NCI-H1417 treated with DMSO at 0.1 percent for 48 hours (cell line): ENCODE data around the gene TMEM138.
"Not testable (repeated sequence)": the region's sequence is repeated elsewhere in the genome, so short reads cannot be mapped to it uniquely, and the experiment has no call there.

ENCODE experiments used
- DNase-seq: peaks from one replicate; lab custom pipeline; 2025; lab: John Stamatoyannopoulos, UW

The TMEM138 gene

DNA sequence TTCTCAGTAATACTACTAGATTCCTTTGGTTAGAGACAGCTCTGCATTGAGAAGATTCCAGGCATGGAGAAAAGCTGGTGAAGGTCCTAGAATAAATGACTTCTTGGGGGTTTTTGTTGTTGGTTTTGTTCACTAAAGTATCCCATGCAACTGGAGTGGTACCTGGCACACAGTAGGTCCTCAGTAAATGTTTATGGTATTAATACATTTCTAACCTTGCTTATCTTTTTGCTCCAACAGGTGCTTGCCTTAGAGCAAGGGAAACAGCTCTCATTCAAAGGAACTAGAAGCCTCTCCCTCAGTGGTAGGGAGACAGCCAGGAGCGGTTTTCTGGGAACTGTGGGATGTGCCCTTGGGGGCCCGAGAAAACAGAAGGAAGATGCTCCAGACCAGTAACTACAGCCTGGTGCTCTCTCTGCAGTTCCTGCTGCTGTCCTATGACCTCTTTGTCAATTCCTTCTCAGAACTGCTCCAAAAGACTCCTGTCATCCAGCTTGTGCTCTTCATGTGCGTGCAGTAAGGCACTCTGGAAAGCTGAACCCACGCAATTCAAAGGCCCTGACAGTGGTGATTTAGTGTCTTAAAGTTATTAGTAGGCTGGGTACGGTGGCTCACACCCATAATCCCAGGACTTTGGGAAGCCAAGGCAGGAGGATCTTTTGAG, 2.0 kb downstream of the TMEM138 start:
- DNase-seq, result no peak

DNA sequence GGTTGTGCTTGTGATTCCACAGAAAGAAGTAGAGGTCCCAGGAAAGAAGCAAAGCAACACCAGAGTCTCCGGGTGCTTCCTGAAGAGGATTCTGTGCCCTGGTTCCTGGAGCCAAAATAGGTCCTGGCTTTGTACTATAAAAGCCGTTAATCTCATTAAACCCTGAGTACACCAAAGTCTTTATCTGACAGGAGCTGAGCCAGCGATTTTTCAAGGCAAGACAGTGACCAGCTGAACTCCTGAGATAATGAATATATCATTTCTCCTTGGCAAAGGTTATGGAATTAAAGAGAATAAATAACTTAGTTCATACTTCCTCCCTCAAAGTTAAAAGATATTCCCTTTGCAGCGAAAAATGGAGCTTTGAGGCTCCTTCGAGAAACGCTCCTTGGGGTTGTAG, 5.2 kb downstream of the TMEM138 start:
- DNase-seq, result no peak

DNA sequence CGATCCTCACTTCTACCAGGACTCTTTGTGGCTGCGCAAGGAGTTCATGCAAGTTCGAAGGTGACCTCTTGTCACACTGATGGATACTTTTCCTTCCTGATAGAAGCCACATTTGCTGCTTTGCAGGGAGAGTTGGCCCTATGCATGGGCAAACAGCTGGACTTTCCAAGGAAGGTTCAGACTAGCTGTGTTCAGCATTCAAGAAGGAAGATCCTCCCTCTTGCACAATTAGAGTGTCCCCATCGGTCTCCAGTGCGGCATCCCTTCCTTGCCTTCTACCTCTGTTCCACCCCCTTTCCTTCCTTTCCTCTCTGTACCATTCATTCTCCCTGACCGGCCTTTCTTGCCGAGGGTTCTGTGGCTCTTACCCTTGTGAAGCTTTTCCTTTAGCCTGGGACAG, 6.5 kb downstream of the TMEM138 start:
- DNase-seq, result no peak

DNA sequence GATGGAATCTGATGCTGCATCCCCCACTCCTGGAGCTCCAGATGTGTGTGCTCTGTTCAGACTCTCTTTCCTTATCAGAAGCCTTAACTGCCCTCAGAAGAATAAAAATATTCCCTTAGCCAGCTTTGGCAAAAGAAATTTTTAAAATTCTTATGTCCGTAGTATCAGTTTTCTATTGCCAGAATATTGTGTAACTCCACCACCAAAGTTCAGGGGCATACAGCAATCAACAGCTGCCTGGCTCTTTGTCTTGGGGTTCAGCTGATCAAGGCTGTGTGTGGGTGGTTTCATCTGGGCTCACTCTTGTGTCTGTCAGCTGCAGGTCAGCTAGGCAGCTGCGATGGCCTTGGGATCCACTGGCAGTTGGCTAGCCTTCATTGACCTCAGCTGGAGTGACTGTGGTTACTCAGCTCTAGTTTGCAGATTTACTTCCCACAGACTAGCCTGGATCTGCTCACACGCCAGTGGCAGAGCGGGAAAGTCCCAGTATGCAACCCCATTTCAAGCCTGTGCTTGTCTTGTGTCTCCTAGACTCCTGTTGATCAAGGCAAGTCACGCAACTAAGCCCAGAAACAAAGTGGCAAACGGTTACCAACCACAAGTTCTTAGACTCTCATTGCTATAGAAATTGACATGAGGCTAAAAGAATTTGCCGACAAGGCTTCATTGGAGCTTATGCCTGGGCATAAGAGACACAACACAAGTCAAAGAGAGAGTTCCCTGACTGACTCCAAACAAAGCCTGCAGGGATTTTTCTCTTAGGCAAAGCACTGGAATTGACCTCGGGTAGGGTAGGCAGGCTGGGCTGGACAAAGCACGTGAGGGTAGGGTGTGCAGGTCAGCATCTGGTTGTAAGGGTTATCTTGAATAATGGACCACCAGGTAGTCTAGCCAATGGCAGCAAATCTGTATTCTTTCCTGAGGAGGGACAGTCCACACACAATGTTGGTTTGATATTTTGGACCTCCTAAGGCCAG, 7.5 kb downstream of the TMEM138 start:
- DNase-seq, result no peak

DNA sequence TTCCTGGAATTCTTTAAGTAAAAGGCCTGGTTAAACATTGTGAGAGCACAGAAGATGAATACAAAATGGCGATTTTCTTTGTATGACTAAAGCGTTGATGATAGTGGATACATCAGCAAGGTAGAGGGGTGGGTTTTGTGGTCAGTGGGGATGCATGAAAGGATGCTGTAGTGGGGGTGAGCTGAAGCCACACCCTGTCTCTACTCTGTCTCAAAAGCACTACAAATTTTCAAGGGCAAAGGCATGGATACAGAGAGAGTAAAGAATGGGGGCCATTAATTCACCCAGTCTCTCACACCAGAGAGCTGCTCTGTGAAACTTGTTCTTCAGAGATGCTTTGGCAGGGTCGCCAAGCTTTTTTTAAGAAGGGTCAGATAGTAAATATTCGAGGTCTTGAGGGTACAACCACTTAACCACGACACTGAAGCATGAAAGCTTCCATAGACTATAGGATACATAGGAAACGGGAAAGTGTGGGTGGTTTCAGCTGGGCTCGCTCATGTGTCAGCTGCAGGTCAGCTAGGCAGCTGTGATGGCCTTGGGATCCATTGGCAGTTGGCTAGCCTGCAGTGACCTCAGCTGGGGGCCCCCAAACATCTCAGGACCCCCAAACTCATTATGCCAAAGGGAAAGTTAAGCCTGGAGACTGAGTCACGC, 8.3 kb downstream of the TMEM138 start:
- no peak for DNase-seq

DNA sequence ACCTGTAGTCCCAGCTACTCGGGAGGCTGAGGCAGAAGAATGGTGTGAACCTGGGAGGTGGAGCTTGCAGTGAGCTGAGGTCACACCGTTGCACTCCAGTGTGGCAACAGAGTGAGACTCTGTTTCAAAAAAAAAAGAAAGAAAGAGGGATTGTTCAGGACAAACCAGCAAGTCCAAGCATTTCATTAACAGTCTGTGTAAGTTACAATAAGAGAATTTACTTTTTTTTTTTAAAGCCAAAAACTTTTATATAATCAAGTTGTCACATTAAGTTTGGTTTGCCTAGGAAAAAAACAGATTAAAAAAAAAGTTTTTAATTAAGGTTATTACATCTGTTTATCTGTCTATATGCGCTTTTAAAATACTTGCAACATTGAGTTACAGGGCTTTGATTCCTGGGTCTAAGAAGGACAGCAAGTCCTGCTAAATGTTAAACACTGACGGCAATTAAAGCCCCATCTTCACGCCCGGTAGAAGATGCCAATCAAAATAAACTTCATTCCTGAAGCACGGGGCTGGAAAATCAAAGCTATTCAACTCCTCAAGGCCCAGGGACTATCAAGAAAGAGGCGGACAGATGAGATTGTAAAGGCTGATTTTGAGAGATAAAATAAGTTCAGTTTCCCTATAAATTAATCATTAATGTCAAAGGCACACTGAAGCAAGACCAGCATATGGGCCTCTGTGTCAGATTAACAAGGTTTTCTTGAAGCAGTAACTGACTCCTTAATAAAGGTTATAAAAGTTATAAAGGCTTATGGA, 10.7 kb downstream of the TMEM138 start:
- no peak for DNase-seq

DNA sequence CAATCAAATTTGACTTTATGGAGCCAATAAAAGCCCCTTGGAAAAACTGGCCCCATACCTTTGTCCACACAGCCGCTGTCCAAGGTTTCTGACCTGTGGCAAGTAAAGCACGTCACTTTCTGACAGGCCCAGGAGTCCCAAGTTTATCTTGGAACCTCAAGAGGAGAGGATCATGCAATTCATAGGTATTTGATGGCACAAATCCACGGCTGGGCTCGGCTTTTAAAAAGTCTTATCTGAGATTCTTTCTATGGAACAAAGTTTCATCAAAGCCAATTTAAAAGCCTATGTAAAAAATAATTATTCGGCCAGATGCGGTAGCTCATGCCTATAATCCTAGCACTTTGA, 13.6 kb downstream of the TMEM138 start:
- DNase-seq, result no peak

DNA sequence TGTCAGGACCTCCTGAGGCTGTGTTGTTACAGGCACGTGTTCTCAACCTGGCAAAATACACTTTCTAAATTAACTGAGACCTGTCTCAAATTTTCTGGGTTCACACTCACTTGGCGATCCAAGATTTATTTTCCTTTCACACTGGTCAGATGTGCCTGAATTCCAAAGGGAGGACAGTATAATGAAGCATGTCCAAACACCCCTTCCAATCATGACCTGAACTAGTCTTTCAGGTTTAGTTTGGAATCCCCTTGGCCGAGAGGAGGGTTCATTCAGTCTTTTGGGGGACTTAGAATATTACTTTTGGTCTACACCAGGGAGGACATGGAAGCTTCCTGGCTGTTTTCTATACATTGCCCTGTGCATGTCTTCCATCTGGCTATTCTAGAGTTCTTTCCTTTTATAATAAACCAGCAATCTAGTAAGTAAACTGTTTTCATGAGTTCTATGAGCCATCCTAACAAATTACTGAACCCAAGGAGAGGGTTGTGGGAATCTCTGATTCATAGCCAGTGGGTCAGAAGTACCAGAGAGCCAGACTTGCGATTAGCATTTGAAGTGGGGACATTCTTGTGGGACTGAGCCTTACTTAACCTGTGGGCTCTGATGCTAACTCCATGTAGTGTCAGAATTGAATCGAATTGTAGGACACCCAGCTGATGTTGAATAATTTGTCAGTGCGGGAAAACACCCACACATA, 15.4 kb downstream of the TMEM138 start:
- no peak for DNase-seq

DNA sequence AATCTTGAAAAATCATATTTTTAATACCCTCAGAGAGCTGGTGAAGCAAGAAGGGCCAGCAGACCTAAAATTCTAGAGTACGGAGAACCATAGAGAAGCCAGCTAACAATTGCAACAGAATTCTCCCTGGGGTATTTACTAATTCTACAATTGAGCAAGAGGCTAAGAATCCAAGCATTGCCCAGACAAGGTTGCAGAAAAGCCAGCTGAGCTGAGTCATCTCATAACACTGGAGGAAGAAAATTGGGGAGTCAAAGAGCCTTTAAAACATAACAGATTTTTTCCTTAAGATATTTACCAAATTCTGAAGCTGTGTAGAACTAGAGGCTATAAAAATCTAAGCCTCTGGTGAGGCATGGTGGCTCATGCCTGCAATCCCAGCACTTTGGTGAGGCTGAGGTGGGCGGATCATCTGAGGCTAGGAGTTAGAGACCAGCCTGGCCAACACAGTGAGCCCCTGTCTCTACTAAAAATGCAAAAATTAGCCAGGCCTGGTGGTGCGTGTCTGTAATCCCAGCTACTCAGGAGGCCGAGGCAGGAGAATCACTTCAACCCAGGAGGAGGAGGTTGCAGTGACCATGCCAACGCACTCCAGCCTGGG, 16.6 kb downstream of the TMEM138 start:
- DNase-seq, result no peak

DNA sequence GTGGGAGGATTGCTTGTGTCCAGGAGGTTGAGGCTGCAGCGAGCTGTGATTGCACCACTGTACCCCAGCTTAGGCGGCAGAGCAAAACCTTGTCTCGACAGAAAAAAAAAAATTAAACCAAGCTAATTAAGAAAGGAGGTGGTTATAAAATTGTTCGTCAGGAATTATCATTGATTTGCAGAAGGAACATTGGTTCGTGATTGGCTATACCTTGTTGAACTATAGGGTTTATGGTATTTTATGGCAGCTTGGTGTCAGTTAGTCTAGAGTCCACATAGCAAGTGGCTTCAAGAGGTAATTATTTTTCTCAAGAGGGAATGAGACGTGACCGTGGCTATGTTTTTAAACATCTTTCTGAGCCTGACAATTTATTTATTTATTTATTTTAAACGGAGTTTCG, 18.7 kb downstream of the TMEM138 start:
- DNase-seq, result no peak

DNA sequence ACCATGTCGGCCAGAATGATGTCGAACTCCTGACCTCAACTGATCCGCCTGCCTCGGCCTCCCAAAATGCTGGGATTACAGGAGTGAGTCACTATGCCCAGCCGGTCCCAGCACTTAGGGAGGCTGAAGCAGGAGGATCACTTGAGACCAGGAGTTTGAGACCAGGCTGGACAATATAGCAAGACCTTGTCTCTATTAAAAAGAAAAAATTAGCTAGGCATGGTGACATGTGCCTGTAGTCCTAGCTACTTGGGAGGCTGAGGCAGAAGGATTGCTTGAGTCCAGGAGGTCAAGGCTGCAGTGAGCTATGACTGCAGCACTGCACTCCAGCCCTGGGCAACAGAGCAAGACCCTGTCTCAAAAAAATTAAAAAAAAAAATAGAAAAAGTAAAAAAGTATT, 21.7 kb downstream of the TMEM138 start:
- not testable (repeated sequence) for DNase-seq

DNA sequence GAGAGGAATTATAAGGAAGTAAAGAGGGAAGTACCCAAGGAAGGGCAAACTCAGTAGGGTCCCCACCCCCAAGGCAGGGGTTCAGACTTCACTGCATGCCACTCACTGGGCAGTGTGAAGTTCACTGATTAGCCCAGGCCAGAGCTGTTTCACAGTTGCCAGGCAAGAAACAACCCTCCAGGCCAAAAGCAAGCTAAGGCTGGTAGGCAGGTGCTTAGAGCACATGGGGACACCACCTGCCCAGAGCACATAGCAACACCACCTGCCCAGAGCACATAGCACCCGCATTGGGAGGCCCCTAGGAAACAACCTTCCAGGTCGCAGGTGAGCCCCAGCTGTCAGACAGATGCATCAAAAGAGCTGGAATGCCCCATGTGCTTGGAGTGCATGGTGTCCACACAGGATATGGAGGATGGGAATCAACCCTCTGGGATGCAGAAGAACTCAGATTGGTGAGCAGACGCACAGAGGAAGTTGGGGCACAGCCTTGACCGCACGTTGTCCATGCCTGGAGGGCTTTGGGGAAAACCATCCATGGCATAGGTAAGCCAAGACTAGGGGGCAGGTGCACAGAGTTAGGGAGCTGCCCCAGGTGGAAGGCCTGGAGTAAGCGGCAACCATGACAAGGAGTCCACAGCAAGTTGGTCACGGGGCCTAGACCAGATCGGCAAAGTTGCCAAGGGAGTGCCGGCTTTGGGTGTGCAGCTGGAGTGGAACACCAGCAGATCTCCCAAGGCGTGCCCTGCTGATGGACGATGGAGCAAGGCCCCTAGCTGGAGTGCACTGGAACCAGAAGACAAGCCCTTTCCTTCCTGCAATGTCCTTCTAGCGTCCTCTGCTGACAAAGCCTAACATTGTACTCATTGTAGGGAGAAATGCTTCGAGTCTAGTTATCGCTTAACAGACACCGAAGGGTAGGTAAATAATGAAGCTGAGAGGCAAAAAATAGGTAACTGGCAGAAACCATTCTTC, 22.4 kb downstream of the TMEM138 start:
- DNase-seq, result no peak

DNA sequence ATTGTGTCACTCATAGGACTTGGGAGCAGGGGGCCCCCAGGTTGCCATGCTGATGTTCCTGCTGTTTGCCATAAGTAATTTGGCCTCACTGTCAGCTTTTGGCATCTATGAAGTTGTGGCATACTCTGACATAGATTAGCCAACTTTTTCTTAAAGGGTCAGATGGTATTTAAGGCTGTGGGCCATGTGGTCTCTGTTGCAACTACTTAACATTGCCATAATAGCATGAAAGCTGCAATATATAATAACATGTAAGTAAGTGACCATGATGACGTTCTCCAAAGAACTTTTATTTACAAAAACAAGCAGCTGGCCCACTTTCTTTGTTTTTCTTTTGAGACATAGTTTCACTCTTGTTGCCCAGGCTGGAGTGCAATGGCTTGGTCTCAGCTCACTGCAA, 28.0 kb downstream of the TMEM138 start:
- DNase-seq, result no peak

DNA sequence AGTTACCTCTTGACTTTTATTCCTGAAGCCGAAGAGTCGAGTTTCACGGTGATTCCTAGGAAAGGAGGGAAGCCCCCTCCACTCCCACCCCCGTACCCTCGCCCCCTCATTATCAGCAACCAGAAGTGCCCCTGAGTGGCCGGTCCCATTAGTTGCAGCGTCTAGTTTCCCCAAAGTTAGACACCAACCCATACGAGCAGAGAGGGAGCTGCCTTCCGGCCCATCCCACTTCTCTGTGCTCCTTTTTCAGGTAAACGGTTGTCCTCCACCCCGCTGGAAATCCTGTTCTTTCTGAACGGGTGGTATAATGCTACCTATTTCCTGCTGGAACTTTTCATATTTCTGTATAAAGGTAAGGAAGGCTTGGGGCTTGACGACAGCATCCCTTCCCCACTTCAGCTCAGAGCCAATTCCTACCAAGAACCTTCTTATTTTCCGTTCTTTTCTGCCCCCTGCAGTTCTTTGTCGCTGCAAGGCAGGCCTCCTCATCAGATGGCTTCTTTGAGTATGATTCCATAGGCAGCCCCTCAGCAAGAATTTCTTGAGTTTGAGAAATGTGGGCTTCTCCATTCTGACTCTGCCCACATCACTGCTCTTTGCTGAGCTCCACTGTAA, 30.9 kb downstream of the TMEM138 start:
- no peak for DNase-seq

DNA sequence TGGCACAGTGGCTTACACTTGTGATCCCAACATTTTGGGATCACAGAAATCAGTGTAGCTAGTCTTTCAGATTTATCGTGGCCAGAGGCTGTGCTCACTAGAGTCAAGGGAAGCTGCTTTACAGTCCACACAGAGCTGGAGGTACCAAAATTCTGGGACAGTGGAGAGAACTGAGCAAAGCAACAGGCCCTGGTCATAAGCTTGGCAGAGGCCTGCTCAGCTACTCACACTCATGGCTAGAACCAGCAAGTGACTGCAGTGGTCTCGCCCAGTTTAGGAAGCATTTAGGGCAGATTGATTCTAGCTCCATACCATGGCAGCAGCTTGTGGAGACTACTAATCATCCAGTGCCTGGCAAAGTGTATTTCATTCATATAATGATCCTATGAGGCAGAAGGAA, 39.0 kb downstream of the TMEM138 start:
- no peak for DNase-seq

DNA sequence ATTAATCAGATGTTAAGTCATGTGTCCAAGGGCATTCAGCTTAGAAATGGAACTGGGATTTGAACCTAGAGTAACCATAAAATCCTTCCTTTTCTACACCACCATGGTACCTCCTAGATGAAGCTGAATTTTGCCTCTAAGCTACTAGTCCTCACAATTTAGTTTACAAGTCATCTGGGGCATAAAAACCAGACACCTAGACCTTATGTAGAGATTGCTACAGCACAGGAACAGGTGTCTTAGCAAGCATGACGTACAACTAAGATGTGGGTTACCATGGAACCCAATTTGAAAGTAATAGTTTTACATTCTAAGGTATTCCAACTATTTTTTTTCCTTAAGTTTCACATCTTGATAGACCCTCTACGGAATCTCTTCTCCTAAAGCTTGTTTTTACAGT, 39.4 kb downstream of the TMEM138 start:
- DNase-seq, result no peak

DNA sequence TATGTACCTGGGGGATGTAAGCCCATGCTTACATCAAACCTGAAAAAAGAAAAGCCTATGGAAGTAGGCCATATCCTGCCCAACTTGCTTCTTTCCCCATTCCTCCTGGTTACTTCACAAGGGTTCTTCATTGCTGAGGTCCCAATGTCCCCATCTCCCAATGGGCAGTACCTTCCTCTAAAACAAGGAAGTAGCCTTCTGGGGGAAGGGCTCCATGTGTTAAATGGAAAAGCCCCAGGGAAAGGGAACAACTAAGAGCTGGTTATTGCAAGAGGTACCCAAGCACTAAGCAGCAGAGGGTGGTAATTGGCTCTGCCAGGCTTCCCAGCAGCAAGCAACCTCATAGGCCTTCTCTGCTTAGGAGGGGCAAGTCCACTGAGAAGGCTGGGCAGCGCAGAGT, 41.5 kb downstream of the TMEM138 start:
- DNase-seq, result no peak

DNA sequence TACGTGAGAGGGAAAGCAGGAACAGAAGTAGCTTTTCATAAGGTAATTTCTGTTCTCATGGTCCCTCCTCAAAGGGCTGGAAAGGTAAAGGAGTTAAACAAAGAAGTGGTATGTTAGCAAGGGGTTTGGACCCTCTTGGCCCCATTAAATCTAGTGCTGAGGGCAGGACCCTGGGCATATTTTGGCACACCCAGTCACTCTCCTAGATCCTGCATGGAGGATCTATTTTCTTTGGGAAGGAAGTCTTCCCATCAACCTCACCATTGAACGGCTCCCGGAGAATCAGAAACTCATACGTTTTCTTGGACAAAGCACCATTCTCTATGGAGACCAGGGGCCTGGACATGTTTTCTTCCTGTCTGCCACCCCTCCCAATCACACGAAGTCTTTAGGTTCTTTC, 41.9 kb downstream of the TMEM138 start:
- DNase-seq, result no peak

DNA sequence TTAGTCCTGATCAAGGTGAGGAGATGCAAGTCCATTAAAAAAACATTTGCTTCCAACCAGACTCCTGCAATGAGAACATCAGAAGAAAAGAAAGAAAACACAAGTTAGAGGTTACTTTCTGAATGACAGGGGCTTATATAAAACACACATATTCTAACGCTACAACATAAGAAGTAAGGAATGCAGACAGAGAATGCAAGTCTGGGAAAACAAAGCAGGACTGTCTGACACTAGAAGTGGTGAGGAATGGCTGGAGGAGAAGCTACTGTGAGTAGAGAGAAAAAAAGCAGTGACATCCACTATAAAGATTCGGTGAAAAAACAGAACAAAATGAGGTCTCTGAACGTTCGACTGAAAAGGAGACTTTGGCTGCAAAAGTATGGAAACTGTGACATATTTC, 42.5 kb downstream of the TMEM138 start:
- DNase-seq, result no peak

DNA sequence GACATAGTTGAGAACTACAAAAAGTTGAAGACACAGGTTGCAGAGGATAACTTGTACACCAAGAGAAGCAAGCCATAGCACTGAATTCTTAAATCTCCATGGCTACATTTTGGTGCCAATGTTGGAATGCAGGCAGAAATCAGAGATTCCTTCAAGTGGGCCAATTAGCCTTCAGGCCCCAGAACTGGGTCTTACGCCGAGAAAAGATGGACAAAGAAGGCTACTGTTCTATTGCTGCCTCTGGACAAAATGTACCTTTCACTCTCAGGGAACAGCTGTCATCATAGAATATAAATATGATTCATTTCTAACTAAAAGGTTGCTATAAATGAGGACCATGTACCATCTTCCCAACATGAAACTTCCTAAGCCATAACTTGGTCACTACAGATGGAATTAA, 43.9 kb downstream of the TMEM138 start:
- no peak for DNase-seq
